ENCODE measurements around the gene PRR5L.
"Not testable (repeated sequence)": the region's sequence is repeated elsewhere in the genome, so short reads cannot be mapped to it uniquely, and the experiment has no call there.

The PRR5L gene

DNA sequence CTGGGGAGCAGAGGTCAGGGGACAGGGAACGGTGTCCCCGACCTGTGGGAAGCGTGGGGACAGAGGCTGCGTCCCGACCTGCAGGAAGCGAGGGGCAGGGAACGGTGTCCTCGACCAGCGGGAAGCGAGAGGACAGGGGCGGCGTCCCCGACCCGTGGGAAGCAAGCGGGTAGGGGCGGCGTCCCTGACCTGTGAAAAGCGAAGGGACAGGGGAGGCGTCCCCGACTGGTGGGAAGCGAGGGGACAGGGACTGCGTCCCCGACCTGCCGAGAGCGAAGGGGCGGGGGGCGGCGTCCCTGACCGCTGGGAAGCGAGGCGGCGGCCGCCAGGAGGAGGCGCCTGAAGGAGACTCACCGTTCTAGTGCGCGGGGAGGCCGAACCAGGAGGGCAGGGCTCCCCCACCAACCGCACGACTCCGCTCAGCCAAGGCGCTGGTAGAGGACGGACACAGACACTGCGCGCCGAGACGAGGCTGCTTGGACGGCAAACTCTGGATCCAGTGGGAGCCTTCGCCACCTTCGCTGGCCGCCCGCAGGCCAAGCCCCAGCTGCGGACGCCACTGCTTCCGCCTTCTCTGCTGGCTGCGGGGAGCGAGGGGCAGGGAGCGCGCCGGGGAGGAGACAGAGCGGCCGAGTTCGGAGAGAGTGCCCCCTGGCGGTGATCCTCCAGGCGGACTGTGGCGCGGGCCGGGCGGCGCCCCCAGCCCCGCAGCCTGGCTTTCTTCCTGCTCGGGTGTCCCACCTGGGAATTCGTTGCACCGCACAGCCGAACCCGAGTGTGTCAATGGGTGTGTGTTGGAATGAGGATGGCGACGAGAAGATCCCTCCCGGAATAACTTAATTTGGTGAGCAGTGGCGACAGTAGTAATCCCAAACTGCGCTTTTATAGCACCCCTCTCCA, 213.9 kb downstream of the PRR5L start, which contains the start of gene TRAF6:
TRAF6 (minus strand) TSS at position 579 of the 900 bp plus-strand sequence. CDS start 8,757 bp downstream, outside the sequence.
- peak; percentile 82 for DNase-seq

DNA sequence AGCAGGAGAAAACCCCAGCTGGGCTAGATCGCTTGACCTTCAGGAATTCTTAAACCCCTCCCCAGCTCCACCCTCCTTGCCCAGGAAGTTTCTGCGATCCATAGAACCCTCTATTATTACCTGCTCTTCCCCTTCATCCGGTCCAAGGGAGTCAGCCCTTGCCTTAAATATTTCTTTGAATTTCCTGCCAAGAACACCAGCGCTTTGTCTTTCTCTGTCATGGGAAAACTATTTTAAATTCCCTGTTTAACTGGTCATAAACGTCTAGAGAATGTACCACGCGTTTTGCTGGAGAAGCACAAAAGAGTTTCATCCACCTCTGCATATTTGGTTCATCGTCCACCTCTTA, 214.5 kb downstream of the PRR5L start:
- DNase-seq = no peak

DNA sequence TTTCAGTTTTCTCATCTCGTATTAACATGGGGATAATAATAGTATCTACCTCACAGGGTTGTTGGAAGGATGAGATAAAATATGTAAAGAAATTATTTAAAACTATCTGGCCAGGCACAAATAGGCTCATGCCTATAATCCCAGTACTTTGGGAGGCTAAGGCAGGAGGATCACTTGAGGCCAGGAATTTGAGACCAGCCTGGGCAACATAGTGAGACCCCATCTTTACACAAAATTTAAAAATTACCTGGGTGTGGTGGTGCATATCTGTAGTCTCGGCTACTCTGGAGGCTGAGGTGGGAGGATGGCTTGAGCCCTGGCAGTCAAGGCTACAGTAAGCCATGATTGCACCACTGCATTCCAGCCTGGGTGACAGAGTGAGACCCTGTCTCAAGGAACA, 215.0 kb downstream of the PRR5L start:
- not testable (repeated sequence) for DNase-seq

DNA sequence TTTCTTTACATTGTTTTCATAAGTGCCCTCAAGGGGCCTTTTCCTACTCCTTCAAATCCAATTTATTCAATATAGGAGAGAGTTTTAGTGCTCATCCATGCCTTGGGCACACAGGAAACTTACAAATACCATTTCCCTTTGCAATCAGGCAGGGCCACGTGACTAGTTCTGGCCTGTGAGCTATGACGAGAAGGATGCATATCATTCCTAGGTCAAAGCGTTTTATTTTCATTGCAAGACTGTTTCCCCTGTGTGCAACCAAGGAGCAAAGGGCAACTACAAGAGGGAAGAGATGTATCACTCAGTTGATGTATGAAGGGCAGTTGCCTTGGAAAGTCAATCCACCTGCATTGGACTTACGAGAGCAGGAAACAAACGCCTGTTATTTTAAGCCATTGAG, 215.9 kb downstream of the PRR5L start:
- DNase-seq = no peak

DNA sequence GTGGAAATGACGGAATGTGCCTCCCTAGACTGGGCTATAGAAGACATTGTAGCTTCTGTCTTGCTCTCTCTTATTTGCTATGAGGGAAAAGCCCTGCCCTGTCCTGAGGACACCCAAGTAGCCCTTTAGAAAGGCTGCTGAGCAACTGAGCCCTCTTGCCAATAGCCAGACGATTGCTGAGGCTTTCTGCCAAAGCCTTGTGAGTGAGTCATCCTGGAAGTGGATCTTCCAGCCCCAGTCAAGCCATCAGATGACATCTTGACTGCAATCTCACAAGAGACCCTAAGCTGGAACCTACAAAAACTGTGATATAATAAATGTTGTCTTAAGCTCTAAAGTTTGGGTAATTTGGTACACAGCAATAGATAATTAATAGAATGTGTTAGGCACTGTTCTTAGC, 217.9 kb downstream of the PRR5L start:
- DNase-seq = no peak
